ENCODE data around the gene PTPN6.

PTPN6 gene

DNA sequence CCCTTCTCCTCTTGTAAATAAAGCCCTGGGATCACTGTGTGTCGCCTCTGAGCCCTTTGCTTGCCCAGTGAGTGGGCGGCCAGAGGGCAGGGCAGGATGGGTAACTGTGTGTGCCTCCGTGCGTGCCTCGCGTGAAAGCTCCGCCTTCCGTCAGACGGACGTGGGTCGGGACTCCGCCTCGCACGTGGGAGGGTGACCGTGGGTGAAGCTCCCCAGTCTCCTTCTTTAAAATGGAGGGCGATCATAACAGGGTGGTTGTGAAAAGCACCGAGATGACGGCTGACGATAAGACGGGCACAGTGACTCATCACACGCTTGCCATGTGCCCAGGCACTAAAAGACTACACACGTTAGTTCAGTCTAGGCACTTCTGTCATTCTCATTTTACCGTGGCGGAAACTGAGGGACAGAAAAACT, 10.1 kb downstream of the PTPN6 start:
- POLR2A ChIA-PET (ENCODE audit: low non-redundant PET) = interaction anchor here (2.4 to 2.7 kb wide), 2 partner anchors 15 to 17 kb away, joined by 12 to 24 read pairs; partner anchors contain the start of genes C12orf57 and RNU7-1
- TF ChIP-seq, protein P1, sequence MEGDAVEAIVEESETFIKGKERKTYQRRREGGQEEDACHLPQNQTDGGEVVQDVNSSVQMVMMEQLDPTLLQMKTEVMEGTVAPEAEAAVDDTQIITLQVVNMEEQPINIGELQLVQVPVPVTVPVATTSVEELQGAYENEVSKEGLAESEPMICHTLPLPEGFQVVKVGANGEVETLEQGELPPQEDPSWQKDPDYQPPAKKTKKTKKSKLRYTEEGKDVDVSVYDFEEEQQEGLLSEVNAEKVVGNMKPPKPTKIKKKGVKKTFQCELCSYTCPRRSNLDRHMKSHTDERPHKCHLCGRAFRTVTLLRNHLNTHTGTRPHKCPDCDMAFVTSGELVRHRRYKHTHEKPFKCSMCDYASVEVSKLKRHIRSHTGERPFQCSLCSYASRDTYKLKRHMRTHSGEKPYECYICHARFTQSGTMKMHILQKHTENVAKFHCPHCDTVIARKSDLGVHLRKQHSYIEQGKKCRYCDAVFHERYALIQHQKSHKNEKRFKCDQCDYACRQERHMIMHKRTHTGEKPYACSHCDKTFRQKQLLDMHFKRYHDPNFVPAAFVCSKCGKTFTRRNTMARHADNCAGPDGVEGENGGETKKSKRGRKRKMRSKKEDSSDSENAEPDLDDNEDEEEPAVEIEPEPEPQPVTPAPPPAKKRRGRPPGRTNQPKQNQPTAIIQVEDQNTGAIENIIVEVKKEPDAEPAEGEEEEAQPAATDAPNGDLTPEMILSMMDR (conservative IDR thresholded peaks at IDR 0.05; ENCODE audit: low read depth) = no peak
- CTCF ChIA-PET = interaction anchor here (0.6 to 2.5 kb wide), 7 partner anchors 9 to 995 kb away, joined by 3 to 14 read pairs (median 5); partner anchors contain the start of genes C12orf57, C1RL and RNU7-1
- peak overlapping the region; percentile 72 for H3K27ac ChIP-seq
- DNase-seq (ENCODE audit: low spot score) = peak; percentile 45

DNA sequence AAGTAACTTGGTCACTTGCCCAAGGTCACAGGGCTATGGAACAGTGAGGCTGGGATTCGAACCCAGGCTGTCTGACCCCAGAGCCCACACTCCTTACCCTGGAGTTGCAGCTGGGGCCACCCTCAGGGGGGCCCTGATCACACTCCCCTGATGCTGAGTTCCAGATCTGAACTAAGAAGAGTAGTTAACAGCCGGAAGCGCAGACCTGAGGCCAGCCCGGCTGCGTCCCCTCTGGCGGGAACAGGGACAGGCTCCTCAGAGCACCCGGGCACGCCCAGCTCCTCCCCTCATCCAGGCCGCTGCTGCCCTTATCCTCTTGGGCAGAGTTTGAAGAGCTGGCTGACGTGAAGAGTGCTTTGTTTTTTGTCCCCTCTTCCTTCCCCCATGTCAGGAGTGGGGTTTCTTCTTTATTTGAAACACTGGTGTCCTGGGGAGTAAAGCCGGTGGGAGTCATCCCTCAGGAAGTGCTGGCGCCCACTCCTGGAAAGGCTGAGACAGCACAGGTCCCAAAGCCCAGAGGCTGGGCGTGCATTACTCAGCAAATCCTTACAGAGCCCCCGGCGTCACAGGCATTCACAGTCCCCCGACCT, 10.6 kb downstream of the PTPN6 start:
- CTCF ChIA-PET = interaction anchor here (0.7 to 2.5 kb wide), 5 partner anchors 9 to 214 kb away, joined by 3 to 14 read pairs (median 6); partner anchors contain the start of genes C12orf57, C1RL and RNU7-1
- peak; percentile 39 for DNase-seq (ENCODE audit: low spot score)

DNA sequence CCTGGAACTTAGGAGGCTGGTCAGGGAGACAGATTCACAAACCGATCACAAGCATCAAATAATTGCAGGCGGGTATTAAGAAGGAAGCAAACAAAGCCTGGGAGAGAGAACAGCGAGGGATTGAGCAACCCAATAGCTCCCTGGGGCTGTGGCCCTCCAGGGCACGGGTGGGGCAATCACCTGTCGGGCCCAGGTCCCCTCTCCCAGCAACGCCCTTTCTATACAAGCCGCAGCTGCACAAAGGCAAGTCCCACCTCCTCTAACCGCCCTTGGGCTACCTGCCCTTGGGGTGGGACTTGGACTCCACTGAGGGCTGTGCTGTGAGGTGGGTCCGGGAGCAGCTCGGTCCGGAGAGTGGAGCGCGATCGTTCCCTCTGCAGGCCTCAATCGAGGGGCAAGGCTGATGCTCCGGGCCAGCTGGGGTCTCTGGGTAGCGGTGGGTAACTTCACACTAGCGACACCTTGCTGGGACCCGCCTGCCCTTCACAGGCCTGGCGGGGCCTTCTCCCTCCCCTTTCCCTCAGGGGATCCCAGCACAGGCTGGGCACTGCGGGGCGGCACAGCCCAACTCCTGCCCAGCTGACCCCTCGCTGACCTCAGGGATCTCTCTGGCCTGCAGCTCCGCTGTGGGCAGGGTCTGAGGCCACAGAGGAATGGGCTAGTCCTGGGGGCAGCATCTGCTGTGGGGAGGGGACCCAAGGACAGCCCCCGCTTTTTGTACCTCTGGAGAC, 11.3 kb downstream of the PTPN6 start:
- no peak for DNase-seq (ENCODE audit: low spot score)
- ChIA-PET CTCF (interaction anchor here (0.7 to 2.5 kb wide), 5 partner anchors 10 to 213 kb away, joined by 3 to 14 read pairs (median 6); partner anchors contain the start of genes C12orf57, C1RL and RNU7-1), POLR2A (ENCODE audit: low non-redundant PET) (interaction anchor here (1.2 to 2.7 kb wide), 3 partner anchors 16 to 33 kb away, joined by 5 to 24 read pairs (median 12); partner anchors contain the start of genes C12orf57 and RNU7-1)
- TF ChIP-seq, protein P1 (conservative IDR thresholded peaks at IDR 0.05; ENCODE audit: low read depth) = no peak
- H3K27ac ChIP-seq = peak overlapping the region; percentile 72

More for the DNA sequence above, 10.6 kb downstream of the PTPN6 start:
- POLR2A ChIA-PET (ENCODE audit: low non-redundant PET) = interaction anchor here (1.2 to 2.7 kb wide), 3 partner anchors 16 to 33 kb away, joined by 5 to 24 read pairs (median 12); partner anchors contain the start of genes C12orf57 and RNU7-1
- H3K27ac ChIP-seq = peak overlapping the region; percentile 72
- TF ChIP-seq, protein P1 (conservative IDR thresholded peaks at IDR 0.05; ENCODE audit: low read depth) = 0 out of 2 replicates have a peak, but pooled peaks have one; percentile 8

DNA sequence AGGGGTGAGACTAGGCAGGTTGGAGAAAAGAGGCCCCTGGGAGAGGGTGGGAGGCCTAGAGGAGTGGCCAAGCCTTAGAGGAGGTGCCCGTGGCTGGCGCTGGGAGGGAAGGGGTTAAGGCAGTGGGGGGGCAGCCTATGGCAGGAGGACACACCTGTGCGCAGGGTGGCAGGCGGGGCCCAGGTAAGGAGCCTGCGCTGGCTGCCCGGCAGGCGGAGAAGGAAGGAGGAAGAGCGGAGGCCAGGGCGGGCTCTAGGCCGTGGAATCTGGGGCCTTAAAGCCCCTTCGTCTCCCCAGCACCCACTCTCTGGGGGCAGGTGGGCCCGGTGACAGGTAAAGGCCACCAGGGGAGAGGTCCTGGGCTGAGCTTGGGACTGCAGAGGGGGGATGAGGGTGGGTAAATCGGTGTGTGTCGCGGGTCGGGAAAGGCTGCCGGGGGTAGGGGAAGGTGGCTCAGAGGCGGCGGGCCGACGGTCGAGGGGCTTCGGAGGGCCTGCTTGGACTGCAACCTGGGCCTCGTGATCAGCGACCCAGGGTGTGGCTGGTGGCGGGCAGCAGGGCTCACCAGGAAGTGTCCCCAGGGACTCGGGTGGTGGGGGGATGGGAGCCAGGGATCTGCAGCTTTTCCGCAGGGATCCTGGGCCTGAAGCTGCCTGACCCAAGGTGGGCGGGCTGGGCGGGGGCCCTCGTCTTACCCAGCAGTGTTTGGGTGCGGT, 12.0 kb downstream of the PTPN6 start:
- peak; percentile 88 for DNase-seq (ENCODE audit: low spot score)
- TF ChIP-seq, protein P1 (conservative IDR thresholded peaks at IDR 0.05; ENCODE audit: low read depth) = no peak
- POLR2A ChIA-PET (ENCODE audit: low non-redundant PET) = interaction anchor here (1.2 to 2.7 kb wide), 5 partner anchors 17 to 34 kb away, joined by 5 to 24 read pairs (median 12); partner anchors contain the start of genes C12orf57 and RNU7-1
- H3K27ac ChIP-seq = peak overlapping the region; percentile 72
- CTCF ChIA-PET = interaction anchor here (0.5 to 2.7 kb wide), 3 partner anchors 11 to 18 kb away, joined by 5 to 14 read pairs (median 14); partner anchors contain the start of genes C12orf57 and RNU7-1

DNA sequence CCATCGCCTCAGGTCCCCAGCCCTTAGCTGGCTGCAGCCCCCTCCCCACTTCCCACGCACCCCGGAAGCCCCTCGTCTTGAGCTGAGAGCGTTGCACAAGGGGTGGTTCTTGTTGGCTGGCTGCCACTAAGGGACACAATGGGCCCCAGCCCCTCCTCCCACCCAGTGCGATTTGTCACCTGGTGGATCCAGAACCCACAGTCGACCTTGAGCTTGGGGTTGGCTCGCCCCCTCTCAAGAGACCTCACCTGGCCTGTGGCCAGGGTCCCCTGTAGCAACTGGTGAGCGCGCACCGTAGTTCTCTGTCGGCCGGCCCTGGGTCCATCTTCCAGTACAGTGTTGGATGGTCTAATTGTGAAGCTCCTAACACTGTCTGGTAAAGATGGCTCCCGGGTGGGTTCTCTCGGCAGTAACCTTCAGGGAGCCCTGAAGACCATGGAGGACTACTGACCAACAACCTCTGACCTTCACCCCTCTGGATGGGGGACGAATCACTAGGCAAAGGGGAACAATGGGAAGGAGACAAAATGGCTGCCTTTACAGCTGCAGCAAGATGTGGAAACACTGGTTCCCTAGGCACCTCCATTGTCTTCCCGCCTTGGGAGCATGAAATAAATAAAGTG, 12.7 kb downstream of the PTPN6 start:
- H3K27ac ChIP-seq = peak overlapping the region; percentile 72
- DNase-seq (ENCODE audit: low spot score) = no peak
- CTCF ChIA-PET = interaction anchor here (0.5 to 2.7 kb wide), 5 partner anchors 12 to 144 kb away, joined by 3 to 14 read pairs (median 5); no protein-coding TSS in a partner anchor
- TF ChIP-seq, protein P1 (conservative IDR thresholded peaks at IDR 0.05; ENCODE audit: low read depth) = no peak
- POLR2A ChIA-PET (ENCODE audit: low non-redundant PET) = interaction anchor here (0.6 to 2.1 kb wide), 5 partner anchors 16 to 800 kb away, joined by 3 to 17 read pairs (median 3); partner anchors contain the start of genes C12orf57 and RNU7-1
